ENCODE results near the gene CRACDL.

DNA sequence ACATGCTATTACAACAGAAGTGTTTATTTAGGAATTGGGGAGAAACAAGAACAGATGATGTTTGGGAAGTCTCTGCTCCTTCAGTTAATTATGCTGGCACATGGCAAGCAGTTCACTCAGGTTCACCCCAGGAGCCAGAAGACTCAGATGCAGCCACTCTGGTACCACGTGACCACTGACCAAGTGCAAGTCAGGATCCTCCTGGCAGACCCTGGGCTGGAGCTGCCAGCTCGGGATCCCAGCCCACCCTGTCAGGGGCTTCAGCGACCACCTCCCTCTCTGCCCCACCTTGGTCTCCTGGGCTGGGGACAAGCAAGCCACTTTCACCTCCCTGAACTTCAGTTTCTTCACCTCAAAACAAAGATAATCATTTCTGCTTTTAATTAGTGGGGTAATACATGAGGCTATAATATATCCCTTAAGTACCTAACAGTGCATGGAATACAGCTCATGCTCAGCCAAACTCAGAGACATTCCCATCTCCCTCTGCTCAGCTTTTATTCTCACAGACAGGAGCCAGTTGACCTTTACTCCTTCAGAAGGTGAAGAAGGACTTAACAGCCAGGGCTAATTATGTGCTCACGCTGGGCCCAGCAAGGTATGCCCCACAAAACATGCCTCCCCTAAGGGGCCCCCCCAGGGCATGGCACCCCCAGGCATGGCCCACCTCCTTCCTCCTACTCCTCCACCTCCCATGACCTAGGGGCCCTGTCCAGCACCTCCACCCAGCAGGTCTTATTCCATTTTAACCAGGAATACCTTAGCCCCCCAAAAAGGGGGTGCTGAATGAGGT lies 11.8 kb downstream of the CRACDL start:
- TF ChIP-seq TAF1 (IDR thresholded peaks at IDR 0.05; ENCODE audit: borderline replicate concordance, insufficient read depth, low read length) (no peak), POLR2AphosphoS5 (IDR thresholded peaks at IDR 0.05; ENCODE audit: low read depth, low read length) (no peak)
- TF ChIP-seq, protein P1, sequence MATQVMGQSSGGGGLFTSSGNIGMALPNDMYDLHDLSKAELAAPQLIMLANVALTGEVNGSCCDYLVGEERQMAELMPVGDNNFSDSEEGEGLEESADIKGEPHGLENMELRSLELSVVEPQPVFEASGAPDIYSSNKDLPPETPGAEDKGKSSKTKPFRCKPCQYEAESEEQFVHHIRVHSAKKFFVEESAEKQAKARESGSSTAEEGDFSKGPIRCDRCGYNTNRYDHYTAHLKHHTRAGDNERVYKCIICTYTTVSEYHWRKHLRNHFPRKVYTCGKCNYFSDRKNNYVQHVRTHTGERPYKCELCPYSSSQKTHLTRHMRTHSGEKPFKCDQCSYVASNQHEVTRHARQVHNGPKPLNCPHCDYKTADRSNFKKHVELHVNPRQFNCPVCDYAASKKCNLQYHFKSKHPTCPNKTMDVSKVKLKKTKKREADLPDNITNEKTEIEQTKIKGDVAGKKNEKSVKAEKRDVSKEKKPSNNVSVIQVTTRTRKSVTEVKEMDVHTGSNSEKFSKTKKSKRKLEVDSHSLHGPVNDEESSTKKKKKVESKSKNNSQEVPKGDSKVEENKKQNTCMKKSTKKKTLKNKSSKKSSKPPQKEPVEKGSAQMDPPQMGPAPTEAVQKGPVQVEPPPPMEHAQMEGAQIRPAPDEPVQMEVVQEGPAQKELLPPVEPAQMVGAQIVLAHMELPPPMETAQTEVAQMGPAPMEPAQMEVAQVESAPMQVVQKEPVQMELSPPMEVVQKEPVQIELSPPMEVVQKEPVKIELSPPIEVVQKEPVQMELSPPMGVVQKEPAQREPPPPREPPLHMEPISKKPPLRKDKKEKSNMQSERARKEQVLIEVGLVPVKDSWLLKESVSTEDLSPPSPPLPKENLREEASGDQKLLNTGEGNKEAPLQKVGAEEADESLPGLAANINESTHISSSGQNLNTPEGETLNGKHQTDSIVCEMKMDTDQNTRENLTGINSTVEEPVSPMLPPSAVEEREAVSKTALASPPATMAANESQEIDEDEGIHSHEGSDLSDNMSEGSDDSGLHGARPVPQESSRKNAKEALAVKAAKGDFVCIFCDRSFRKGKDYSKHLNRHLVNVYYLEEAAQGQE (IDR thresholded peaks at IDR 0.05; ENCODE audit: insufficient read depth in 1 of 2, low read depth in 2 of 2, low read length in 2 of 2): no peak
